GM12878 (cell line): ENCODE measurements around the gene SCGB1C2. TPM values are rescaled to one million over a fixed set of nuclear protein-coding genes. Genes with fewer than 3 reads are reported as not detected.
A peak's percentile ranks its signal among the peaks of the same experiment; 100 is the strongest.
"Not testable (repeated sequence)": the region's sequence is repeated elsewhere in the genome, so short reads cannot be mapped to it uniquely, and the experiment has no call there.

Source experiments
- ATAC-seq: fragments of 200-7000 bp; cut with Tn5 transposase; 3 replicates; pipeline ENCODE4 v1.9.1; 2020; ENCODE audit warnings: mild to moderate bottlenecking, moderate library complexity
- BruUV-seq: library from RNA; stranded (reverse); fragments of 400-500 nt; replicated peaks from 2 replicates; lab custom pipeline; 2021; lab: Mats Ljungman, UMichigan
- CTCF ChIA-PET: fragments of 300-600 bp; sonication (Branson Sonifier 250); formaldehyde crosslinking; extraction: SDS; loops from one replicate; lab custom pipeline; 2021; ENCODE audit warnings: inconsistent platforms; lab: Yijun Ruan, JAX
- POLR2A ChIA-PET: fragments of 350-600 bp; formaldehyde crosslinking; extraction: SDS; loops from one replicate; lab custom pipeline; 2021; ENCODE audit warnings: inconsistent platforms; lab: Charles Lee
- RAD21 ChIA-PET: fragments of 300-600 bp; sonication (Branson Sonifier 250); formaldehyde crosslinking; loops from one replicate; lab custom pipeline; 2023; ENCODE audit warnings: antibody characterized with exemption; ENCODE audit not compliant: unreplicated experiment; lab: Charles Lee
- SMC1A ChIA-PET: fragments of 300-600 bp; sonication (Branson Sonifier 250); formaldehyde crosslinking; loops from one replicate; lab custom pipeline; 2023; ENCODE audit not compliant: unreplicated experiment, uncharacterized antibody; lab: Charles Lee
- DNase-seq: peaks from one replicate; pipeline ENCODE4 v3.0.0-alpha.2; 2011; ENCODE audit warnings: low read depth, low spot score
- FAIRE-seq: peaks from 3 replicates; lab custom pipeline; 2011; peaks lifted over from hg19 to GRCh38; lab: Jason Lieb, UNC
- H2AFZ ChIP-seq: 2 replicates; pipeline ENCODE4 v1.6.0; 2011; ENCODE audit warnings: low read depth, low read length, control low read depth; ENCODE audit not compliant: control insufficient read depth
- H3K27ac ChIP-seq: 2 replicates; pipeline ENCODE4 v1.5.1; 2011; ENCODE audit warnings: control low read depth; ENCODE audit not compliant: control insufficient read depth, insufficient read depth
- H3K27me3 ChIP-seq, 2 experiments: replicated peaks in 1 of 2; 2 replicates each; pipeline versions ENCODE4 v1.6.0 to v1.6.1; 2011; ENCODE audit warnings: low read length in 1 of 2; ENCODE audit not compliant: control insufficient read depth in 2 of 2, insufficient read depth in 2 of 2
- H3K36me3 ChIP-seq, 2 experiments: 2 replicates each; pipeline ENCODE4 v1.5.1; 2011; ENCODE audit warnings: low read length in 1 of 2; ENCODE audit not compliant: control insufficient read depth in 2 of 2, insufficient read depth in 2 of 2
- H3K4me1 ChIP-seq: 2 replicates; pipeline ENCODE4 v1.6.1; 2011; ENCODE audit warnings: mild to moderate bottlenecking, low read length, moderate library complexity, mixed read lengths; ENCODE audit not compliant: control insufficient read depth, insufficient read depth
- H3K4me2 ChIP-seq: 2 replicates; pipeline ENCODE4 v1.6.0; 2011; ENCODE audit warnings: control low read depth; ENCODE audit not compliant: control insufficient read depth, insufficient read depth
- H3K4me3 ChIP-seq: fragments of 200-600 bp; sonication (generic); 2 replicates; pipeline ENCODE4 v1.5.1; 2016
- H3K79me2 ChIP-seq: 2 replicates; pipeline ENCODE4 v1.6.0; 2011; ENCODE audit warnings: low read length; ENCODE audit not compliant: control insufficient read depth, insufficient read depth
- H3K9ac ChIP-seq: 2 replicates; pipeline ENCODE4 v1.8.0; 2011; ENCODE audit warnings: low read length, control low read depth, mixed read lengths; ENCODE audit not compliant: control insufficient read depth, insufficient read depth
- H3K9me3 ChIP-seq: replicated peaks from 3 replicates; pipeline ENCODE4 v1.5.1; 2011; ENCODE audit warnings: mild to moderate bottlenecking, low read length; ENCODE audit not compliant: control insufficient read depth, insufficient read depth
- H4K20me1 ChIP-seq: 2 replicates; pipeline ENCODE4 v1.6.0; 2011; ENCODE audit not compliant: control insufficient read depth, insufficient read depth
- BHLHE40 ChIP-seq, 2 experiments: fragments of 450-650 bp in 1 of 2; IDR thresholded peaks; 2 replicates each; pipeline ENCODE4 v1.6.1; 2011 to 2017; ENCODE audit warnings: low read depth in 2 of 2, borderline replicate concordance in 1 of 2, improper control_type of control experiment in 1 of 2, low read length in 1 of 2, mild to moderate bottlenecking in 1 of 2
- HDAC6 ChIP-seq: fragments of 200-600 bp; sonication (generic); IDR thresholded peaks from one replicate; pipeline ENCODE4 v1.8.0; 2017; ENCODE audit warnings: antibody characterized with exemption; ENCODE audit not compliant: unreplicated experiment
- KLF5 ChIP-seq: fragments of 450-650 bp; IDR thresholded peaks from 2 replicates; pipeline ENCODE4 v1.6.1; 2014; ENCODE audit warnings: mild to moderate bottlenecking; ENCODE audit not compliant: partially characterized antibody
- YY1 ChIP-seq: IDR thresholded peaks from 2 replicates; pipeline ENCODE4 v1.6.1; 2011; ENCODE audit warnings: low read depth, mild to moderate bottlenecking, low read length
- ZZZ3 ChIP-seq: IDR thresholded peaks from 2 replicates; pipeline ENCODE4 v1.6.1; 2011; ENCODE audit warnings: low read depth; ENCODE audit not compliant: control insufficient read depth, insufficient read length
- WGBS: methylation state at CpG from one replicate; pipeline ENCODE4 v1.1.6; 2016; ENCODE audit warnings: low lambda C conversion rate; ENCODE audit not compliant: insufficient replicate concordance, insufficient coverage; ENCODE audit errors: missing lambda C conversion rate; 5-methylcytosine and 5-hydroxymethylcytosine counted together
- in situ Hi-C: fragments of 300-500 bp; cut with MboI; formaldehyde crosslinking; loops from 9 replicates; pipeline ENCODE4 v1.14.3; 2018; ENCODE audit warnings: mixed read lengths
- intact Hi-C: fragments of 100-400 bp; cut with micrococcal nuclease; formaldehyde crosslinking; loops from one replicate; pipeline ENCODE4 v1.14.2; 2022; ENCODE audit not compliant: unreplicated experiment
- polyA plus RNA-seq, 11 experiments: library from polyadenylated mRNA; depleted of rRNA in 4 of 11; unstranded in 6 of 11; stranded (reverse) in 5 of 11; fragments of >200 nt; fragmentation: Nextera tagmentation in 4 of 11; fragmentation: Illumina TruSeq in 1 of 11; extraction: Ambion mirVana in 4 of 11; extraction: Trizol in 1 of 11; gene quantifications; 1 replicate in 1 of 11; 2 replicates in 10 of 11; pipeline versions ENCODE4 v1.2.1 to v1.2.3, GENCODE V29; 2011 to 2016; ENCODE audit warnings: inconsistent platforms in 2 of 11, missing spikeins in 2 of 11, low read depth in 1 of 11
- total RNA-seq, 4 experiments: library from RNA; depleted of rRNA in 3 of 4; stranded (reverse); fragments of >200 nt in 3 of 4; fragmentation: Illumina TruSeq in 1 of 4; extraction: Trizol in 1 of 4; gene quantifications; 2 replicates each; pipeline versions ENCODE4 v1.2.1 to v1.2.3, GENCODE V29; 2013 to 2021

SCGB1C2 gene
- total and polyA plus RNA-seq, 10 of the 15 experiments (the other 5 are each of a cell fraction or from before 2014, with no cell fraction given), result not detected

GRCh38 chr17:165939-166338 lies 28.6 kb downstream of the SCGB1C2 start:
- intact Hi-C loops, result no loop called here

DNA sequence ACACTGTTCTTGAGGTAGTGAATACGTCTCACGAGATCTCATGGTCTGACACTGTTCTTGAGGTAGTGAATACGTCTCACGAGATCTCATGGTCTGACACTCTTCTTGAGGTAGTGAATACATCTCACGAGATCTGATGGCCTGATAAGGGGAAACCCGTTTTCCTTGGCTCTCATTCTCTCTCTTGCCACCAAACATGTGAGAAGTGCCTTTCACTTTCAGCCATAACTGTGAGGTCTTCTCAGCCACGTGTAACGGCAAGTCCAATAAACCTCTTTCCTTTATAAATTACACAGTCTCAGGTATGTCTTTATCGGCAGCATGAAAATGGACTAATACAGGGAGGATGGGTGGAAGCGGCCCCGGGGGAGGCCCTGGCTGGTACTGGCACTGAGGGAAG lies 31.2 kb downstream of the SCGB1C2 start:
- H3K4me3 ChIP-seq, result not testable (repeated sequence)
- 0 out of 2 replicates have a peak, but pooled peaks have one; percentile 60 for TF ChIP-seq YY1
- TF ChIP-seq BHLHE40 (IDR thresholded peaks at IDR 0.05; ENCODE audit: borderline replicate concordance in 1 of 2, low read depth in 2 of 2, low read length in 1 of 2), result peak; percentile 16 to 39; a peak in 2 of 4 replicates
- TF ChIP-seq, all 136 proteins: peak for 2; not testable (repeated sequence) for 134
- H3K9ac ChIP-seq, BruUV-seq, H4K20me1 ChIP-seq, CTCF ChIA-PET, H2AFZ ChIP-seq, RAD21 ChIA-PET, intact Hi-C loops, H3K9me3 ChIP-seq, H3K27ac ChIP-seq, H3K36me3 ChIP-seq, in situ Hi-C loops, SMC1A ChIA-PET, H3K79me2 ChIP-seq, POLR2A ChIA-PET, H3K4me1 ChIP-seq, H3K27me3 ChIP-seq, FAIRE-seq, H3K4me2 ChIP-seq: not testable (repeated sequence)
- peak; percentile 32 for DNase-seq
- ATAC-seq, result peak; percentile 59
- 40% methylated on average over 9 of the region's 11 CpGs for WGBS

More at GRCh38 chr17:165939-166338, 28.6 kb downstream of the SCGB1C2 start:
- Histone ChIP-seq H3K4me1 (peaks cover 5% of the 10 kb centered on the region; the same call in 1 of the 2 replicates), H3K27me3 (no peaks in the 10 kb centered on the region), H3K79me2 (no peaks in the 10 kb centered on the region), H3K27ac (no peak overlapping the region), H2AFZ (no peak overlapping the region), H4K20me1 (no peaks in the 10 kb centered on the region), H3K9ac (no peak overlapping the region), H3K36me3 (no peaks in the 10 kb centered on the region), H3K9me3 (no peaks in the 10 kb centered on the region; the same call in 2 of the 3 replicates), H3K4me3 (no peak overlapping the region), H3K4me2 (no peak overlapping the region)
- in situ Hi-C loops, result no loop called here
- RAD21 ChIA-PET, result no interaction called here
- CTCF ChIA-PET, result interaction anchor here (1.0 to 1.6 kb wide), 2 partner anchors 133 to 220 kb away, joined by 3 to 7 read pairs; no protein-coding TSS in a partner anchor
- no peak for TF ChIP-seq HDAC6
- no peak for TF ChIP-seq KLF5
- TF ChIP-seq ZZZ3, result no peak
- SMC1A ChIA-PET, result interaction anchor here (1.0 to 1.1 kb wide), 2 partner anchors 220 to 246 kb away, joined by 3 to 4 read pairs; no protein-coding TSS in a partner anchor
- WGBS, result 52% methylated on average over 14 of the region's 14 CpGs
- FAIRE-seq (no peak), DNase-seq (no peak), ATAC-seq (no peak)
- POLR2A ChIA-PET, result no interaction called here
- BruUV-seq, result no TSS peak
